Mononuclear cell (primary cell): ENCODE results near the gene SMIM10L2A. TPM values are rescaled to one million over a fixed set of nuclear protein-coding genes. Genes with fewer than 3 reads are reported as not detected.

Experiments used
- H3K27me3 ChIP-seq: 2 replicates; pipeline ENCODE4 v1.6.0; 2011; ENCODE audit warnings: low read length, control low read depth; ENCODE audit not compliant: insufficient read depth
- H3K4me1 ChIP-seq: 2 replicates; pipeline ENCODE4 v1.5.1; 2011; ENCODE audit warnings: mild to moderate bottlenecking, low read length, control low read depth; ENCODE audit not compliant: insufficient read depth
- H3K4me3 ChIP-seq: 2 replicates; pipeline ENCODE4 v1.5.1; 2011; ENCODE audit warnings: mild to moderate bottlenecking, low read length, moderate library complexity
- H3K9me3 ChIP-seq: 2 replicates; pipeline ENCODE4 v1.5.1; 2011; ENCODE audit warnings: low read depth, mild to moderate bottlenecking, control low read depth, low read length
- total RNA-seq: library from RNA; depleted of rRNA; stranded (reverse); fragments of >200 nt; gene quantifications from one replicate; pipeline ENCODE4 v1.2.3, GENCODE V29; 2012

The SMIM10L2A gene
- total RNA-seq, 1 donor, result 0.31 TPM

DNA sequence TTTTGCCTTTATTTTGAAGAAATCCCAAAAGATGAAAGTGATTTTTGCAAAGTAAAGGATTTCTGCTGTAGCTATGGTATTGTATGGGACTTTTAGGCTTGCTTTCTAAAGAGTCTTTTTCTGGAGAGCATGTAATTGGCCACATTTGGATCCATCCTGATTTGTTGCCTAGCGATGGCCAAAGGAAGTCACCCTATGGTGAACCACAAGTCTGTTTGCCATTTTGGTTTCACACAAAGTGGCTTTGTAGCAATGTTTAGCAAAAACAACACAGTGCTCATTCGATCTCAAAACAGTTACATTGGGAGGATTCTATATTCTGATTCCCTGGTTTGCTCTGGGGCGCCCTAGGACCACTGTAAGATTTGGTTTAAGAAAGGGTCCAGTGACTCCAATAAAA lies 54.6 kb downstream of the SMIM10L2A start:
- Histone ChIP-seq H3K27me3 (no peaks in the 10 kb centered on the region), H3K4me1 (no peaks in the 10 kb centered on the region), H3K4me3 (no peak overlapping the region), H3K9me3 (no peaks in the 10 kb centered on the region)

DNA sequence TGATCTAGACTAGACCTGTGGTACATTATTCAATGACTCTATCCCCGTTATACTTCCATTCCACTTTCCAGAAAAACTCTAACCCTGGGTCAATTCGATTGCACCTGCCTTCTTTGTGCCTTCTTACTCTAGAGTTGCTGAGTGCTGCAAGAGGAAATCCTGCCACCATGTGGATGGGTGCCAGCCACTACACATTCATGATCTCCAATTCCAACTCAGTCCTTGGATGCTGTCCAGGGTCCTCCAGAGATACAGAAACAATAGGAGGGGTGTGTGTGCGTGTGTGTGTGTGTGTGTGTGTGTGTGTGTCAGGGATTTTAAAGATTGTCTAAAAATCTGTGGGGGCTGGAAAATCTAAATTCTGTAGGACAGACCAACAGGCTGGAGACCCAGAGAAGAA lies 55.8 kb downstream of the SMIM10L2A start:
- no peaks in the 10 kb centered on the region for H3K4me1 ChIP-seq
- H3K9me3 ChIP-seq, result no peaks in the 10 kb centered on the region
- H3K4me3 ChIP-seq, result no peak overlapping the region
- H3K27me3 ChIP-seq, result no peaks in the 10 kb centered on the region

Other genes starting within 250 kb of the SMIM10L2A start
- not detected for gene ETDA, start 169.9 kb upstream of the SMIM10L2A start, total RNA-seq
- gene ETDC, start 112.5 kb upstream of the SMIM10L2A start, total RNA-seq, result not detected
- 6.0 TPM for gene ZNF75D, start 77.8 kb upstream of the SMIM10L2A start, total RNA-seq
- 2.2 TPM for gene ZNF449, start 77.1 kb upstream of the SMIM10L2A start, total RNA-seq
- gene INTS6L, start 98.7 kb downstream of the SMIM10L2A start, total RNA-seq, result 20.8 TPM